NCI-H82 (cell line): ENCODE data around the gene PREX1.

ENCODE experiments used
- DNase-seq: peaks from one replicate; lab custom pipeline; 2025; lab: John Stamatoyannopoulos, UW

Gene PREX1

GRCh38 chr20:48716541-48716940 lies 111.3 kb downstream of the PREX1 start:
- DNase-seq: no peak

DNA sequence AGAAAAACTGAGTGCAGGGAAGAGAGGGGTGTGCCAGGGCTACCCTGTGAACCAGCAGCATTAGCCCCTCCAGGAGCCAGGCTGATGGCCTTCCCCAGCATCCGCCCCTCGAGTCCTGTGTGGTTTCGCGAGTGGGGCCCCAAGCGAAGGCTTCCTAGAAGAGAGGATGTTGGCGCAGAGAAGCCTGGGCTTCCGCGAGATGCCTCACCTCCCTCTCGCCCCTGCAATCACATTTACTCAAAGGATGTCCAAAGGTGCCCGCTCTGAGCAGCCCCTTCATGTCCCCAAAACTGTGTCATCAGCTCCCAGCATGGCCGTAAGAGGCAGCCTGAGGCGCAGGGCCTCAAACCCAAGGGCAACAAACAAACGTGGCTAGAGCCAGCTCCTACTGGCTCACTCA lies 111.7 kb downstream of the PREX1 start:
- DNase-seq: no peak

DNA sequence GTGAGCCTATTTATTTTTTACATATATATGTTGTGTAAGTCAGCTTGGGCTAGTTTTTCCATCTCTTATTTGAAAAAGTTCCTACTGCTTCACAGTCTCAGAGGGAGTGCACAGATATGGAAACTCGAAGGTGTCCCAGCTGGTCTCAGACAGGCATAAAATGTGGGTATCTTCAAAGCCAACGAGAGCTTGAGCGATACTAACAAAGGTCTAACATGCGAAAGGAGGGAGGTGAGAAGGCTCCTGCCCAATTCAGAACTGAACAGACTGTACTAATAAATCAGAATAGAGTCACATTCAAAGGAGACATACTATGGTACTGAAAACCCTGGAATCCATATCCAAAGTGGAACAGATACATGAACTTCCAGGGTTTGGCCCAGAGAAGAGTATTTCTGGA lies 113.0 kb downstream of the PREX1 start:
- no peak for DNase-seq

- DNase-seq: no peak
These were observed 115.9 kb downstream of the PREX1 start for GRCh38 chr20:48711696-48712464.

DNA sequence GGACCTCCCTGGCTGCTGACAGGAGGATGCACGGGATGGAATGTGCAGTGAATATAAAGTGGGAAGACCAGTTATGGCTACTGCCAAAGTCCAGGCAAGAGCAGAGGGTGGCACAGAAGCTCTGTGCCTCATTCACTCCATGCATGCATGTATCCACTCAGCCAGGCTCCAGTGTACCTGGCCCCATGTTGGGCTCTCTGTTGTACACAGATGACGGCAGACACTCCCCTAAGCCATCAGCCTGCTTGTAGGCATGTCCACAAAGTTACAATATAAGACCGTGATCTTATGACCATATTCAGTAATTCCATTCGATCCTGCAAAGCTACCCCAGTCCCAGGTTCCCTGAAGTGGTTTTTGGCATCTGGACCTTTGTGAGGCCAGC lies 116.8 kb downstream of the PREX1 start:
- DNase-seq: no peak

DNA sequence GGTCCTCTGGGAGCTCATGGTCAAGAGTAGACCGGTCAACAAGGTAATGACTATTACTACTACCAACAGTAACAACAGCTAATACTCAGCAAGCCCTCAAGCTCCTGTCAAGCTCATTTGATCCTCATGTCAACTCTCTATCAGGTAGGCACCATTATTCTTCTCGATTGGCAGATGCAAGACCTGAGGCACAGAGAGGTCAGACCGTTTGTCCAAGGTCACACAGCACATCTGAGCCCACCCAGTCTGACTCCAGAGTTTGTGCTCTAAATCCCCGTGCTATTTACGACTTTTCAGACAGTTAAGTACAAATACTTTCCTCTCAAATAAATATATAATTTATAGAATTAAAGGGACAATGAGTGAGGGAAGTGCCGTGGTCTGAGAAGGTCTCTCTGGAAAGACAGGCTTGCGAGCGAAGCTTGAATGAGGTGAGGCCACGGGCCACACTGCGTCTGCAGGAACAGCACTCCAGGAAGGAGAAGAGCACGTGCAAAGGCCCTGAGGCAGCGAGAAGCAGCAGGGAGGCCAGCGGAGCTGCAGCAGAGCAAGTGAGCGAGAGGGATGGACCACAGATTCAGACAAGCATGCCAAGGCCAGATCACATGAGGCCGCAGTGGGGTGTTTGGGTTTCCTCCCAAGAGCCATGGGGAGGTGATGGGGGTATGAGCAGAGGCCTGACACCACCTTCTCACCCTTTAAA lies 117.3 kb downstream of the PREX1 start:
- DNase-seq: no peak

DNA sequence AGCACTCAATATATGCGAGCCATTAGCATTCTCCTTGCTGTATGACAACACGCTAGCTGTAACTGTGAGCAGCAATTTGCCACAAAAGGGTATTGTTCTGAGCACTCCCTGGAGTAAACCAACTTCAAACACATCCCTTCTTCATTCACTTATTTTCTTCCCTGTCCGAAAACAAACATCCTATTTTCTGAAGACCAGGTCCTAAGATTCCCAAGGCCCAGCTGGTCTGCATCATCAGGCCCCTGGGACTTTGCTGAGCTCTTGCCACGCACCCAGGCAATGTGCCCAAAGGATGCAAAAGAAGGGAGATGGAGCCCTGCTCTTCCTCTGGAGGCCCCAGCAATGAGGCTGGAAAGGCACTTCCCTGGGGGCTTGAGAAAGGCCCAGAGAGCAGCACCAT lies 118.1 kb downstream of the PREX1 start:
- no peak for DNase-seq

GRCh38 chr20:48709058-48709691 lies 118.6 kb downstream of the PREX1 start:
- no peak for DNase-seq

- DNase-seq: no peak
These were observed 119.2 kb downstream of the PREX1 start for GRCh38 chr20:48708630-48709029.

DNA sequence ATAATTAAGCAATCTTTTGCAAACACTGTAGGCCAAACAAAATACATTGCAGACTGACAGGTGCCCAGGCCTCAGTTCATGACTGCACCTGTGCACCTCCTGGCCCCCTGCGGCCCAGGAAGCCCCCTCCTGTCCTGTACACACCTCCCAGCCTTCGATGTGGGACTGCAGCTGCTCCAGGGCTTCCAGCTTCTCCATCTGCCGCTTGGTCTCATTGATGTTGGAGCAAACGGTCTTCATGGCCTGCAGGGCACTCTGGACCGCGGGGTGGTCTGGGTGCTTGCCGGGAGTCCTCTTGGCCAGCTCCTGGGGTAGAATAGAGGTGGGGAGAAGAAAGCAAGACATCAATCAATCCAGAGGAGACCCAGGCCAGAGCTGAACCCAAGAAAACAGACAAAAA lies 119.7 kb downstream of the PREX1 start:
- no peak for DNase-seq

DNA sequence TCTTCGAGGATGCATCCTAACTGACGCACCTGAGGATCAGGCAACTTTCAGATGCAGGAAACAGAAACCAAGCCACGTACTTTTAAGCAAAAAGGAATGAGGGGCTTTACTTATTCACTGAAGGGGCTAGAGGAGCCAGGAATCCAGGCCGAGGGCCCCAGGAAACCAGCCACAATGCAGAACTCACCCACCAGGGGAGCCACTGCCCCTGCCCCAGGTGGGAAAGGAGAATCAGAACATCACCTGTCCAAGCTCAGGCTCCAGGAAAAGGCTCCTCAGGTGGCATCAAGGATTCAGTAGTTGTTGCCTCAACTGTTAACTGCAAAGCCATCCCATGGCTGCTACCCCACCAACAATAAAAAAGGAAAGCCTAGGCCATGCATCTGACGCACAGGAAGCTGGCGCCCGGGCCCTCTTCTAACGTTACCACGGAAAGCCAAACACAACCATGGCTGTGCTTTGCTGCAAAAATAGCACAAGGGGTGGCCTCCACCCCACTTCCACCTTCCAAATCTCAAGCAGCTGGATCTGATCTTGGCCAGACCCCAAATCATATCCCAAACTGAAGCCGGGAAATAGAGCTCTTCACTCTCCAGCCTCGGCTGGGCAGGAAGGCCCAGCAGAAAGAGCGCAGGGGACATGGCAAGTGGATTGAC lies 121.0 kb downstream of the PREX1 start:
- no peak for DNase-seq

DNA sequence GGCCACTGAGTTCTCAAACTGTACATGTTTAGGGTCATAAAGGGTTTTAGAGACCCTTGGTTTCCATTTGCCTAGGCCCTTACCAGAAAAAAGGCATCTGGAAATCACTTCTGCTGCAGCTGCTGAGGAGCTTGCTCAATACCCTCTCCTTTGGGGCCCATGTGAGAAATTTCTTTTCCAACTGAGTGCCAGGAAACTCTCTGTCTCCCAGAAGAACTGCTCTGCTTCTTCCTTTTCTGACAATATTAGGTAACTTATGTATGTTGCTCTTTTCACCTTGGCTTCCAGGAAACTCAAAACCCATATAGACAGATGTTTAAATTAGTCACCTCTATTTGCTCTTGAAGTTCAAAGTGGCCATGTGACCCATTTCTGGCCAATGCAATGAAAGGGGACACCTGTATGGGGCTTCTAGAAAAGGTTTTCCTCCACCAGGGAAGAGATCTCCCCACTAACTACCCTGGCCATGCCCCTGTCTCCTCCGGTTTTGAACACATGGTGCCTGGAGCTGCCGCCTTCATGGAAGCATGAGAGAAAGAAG lies 121.6 kb downstream of the PREX1 start:
- no peak for DNase-seq

DNA sequence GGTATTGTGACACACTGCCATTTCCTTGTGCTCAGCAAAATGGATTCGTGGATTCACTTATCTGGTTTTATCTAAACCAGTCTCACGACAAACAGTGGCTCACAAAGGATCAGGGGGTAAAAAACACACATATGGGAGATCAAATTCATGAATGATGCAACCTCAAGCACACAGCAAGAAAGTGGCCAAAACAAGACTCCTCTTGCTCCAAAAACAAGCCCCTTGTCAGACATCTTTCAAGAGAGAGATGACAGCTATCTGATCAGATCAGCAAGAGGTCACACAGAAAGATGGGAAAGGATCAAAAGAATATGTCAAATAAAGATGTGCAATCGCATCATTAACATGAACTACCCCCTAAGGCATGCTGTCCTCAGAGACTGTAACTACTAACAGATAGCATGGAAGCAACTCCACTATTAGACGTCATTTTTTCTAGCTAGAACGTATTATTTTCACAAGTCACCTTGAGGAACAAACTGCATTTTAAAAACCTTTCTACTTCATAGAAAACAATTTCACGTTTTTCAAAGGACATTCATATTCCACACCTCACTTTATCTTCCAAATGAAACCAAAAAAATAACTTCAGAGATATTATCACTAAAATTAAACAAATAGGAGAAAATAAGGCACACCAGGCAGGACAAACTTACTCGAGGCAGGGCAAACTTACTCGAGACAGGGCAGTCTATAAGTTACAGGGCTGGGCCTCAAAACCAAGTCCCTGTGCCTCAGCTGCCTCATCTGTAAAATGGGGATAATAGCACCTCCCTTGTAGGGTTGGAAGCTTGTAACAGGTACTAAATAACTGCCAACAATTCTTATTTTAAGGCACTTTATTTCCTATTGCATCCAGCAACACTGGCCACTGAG lies 122.3 kb downstream of the PREX1 start:
- no peak for DNase-seq

DNA sequence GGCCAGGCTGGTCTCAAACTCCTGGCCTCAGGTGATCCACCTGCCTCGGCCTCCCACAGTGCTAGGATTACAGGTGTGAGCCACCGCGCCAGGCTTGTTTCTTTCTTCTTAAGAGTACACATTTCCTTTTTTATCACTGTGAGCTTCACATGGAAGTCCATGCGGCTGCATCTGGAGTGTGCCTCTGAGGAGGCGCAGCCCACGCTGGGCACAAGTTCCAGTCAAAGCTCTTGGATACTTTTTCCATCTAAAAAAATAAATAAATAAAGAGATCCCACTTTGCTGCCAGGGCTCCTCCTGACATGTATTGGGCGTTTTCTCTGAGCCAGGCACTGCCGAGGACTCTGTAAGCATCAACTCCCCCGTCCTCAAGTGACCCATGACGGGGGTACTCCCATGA lies 123.0 kb downstream of the PREX1 start:
- DNase-seq: no peak

- no peak for DNase-seq
These were observed 124.1 kb downstream of the PREX1 start for GRCh38 chr20:48703511-48704219.

DNA sequence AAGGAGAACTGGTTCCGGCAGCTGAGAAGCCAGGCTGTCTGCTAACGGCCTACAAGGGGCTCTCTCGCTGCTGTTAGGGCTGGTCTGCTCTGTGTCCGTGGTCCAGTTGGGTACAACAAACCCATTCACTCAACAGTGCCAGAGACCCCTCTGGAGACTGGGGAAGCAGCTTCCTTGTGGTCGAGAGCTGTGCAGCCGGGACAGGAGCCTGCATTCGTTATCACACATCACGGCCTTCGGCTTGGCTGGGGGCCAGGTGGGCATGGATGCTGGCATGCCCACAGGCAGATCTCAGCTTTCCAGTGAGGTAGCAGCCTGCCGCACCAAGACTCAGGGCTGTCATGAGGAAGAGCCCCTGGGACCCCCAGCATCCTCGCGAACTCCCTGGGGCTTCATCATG lies 124.7 kb downstream of the PREX1 start:
- DNase-seq: no peak

- DNase-seq: no peak
These were observed 125.3 kb downstream of the PREX1 start for GRCh38 chr20:48702455-48702913.

DNA sequence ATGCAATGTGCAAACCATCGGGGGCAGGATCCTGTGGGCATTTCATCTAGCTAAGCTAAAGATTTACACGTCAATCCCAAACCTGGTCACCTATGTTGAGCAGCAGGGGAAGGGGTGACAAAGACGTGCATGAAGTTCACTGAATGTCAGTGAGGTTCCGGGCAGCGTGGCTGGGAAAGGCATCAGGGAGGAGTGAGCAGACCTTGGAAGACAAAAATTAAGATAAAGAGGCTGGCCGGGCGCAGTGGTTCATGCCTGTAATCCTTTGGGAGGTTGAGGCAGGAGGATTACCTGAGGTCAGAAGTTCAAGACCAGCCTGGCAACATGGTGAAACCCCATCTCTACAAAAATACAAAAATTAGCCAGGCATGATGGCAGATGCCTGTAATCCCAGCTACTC lies 126.1 kb downstream of the PREX1 start:
- no peak for DNase-seq

DNA sequence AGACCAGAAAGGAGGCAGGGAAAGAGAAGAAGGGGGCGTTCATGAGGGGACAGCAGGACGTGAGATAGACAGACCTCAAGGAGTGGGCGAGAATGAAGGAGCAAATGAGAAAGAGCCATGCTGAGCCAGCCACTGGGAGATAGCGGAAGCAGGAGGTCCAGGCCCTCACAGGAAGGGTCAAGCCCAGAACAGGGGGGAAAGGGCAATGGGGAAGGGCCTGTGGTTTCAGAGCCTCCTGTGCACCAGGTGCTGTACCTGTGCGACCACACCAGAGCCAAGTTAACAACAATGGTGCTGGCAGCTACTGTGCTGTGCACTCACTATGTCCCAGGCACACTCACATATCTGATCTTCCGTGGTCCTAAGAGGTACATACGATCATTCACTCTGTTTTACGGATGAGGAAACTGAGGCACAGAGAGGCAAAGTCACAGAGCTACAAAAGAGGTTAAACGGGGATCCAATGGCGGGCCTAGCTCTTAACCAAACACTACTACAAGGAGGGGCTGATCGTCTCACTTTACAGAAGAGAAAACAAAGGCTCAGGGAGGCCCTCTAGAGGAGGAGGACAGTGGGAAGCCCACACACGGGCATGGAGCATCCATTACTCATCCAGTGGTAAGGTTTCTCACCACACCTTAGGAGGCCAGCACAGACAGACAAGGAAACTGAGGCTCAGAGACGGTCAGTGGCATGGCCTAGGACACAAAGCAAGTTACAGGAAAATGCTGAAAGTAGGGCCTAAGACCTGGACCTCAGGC lies 129.1 kb downstream of the PREX1 start:
- peak; percentile 46 for DNase-seq
